ENCODE results near the gene NOX4.
A peak's percentile ranks its signal among the peaks of the same experiment; 100 is the strongest.
"Not testable (repeated sequence)": the region's sequence is repeated elsewhere in the genome, so short reads cannot be mapped to it uniquely, and the experiment has no call there.

NOX4 gene

GRCh38 chr11:89378986-89379385 is 112.2 kb downstream of the NOX4 start:
- not testable (repeated sequence) for DNase-seq

- not testable (repeated sequence) for DNase-seq
Measured at GRCh38 chr11:89369356-89369755, 121.8 kb downstream of the NOX4 start.

- DNase-seq = not testable (repeated sequence)
Measured at GRCh38 chr11:89364856-89365255, 126.3 kb downstream of the NOX4 start.

GRCh38 chr11:89361734-89362133 is 129.4 kb downstream of the NOX4 start:
- no peak for DNase-seq

GRCh38 chr11:89359208-89359607 is 132.0 kb downstream of the NOX4 start:
- DNase-seq = not testable (repeated sequence)

- no peak for DNase-seq
Measured at GRCh38 chr11:89358761-89359160, 132.4 kb downstream of the NOX4 start.

GRCh38 chr11:89355646-89356045 is 135.5 kb downstream of the NOX4 start:
- no peak for DNase-seq

GRCh38 chr11:89354513-89354912 is 136.7 kb downstream of the NOX4 start:
- not testable (repeated sequence) for DNase-seq

- DNase-seq = no peak
Measured at GRCh38 chr11:89347071-89347470, 144.1 kb downstream of the NOX4 start.

- no peak for DNase-seq
Measured at GRCh38 chr11:89346601-89347000, 144.6 kb downstream of the NOX4 start.

- not testable (repeated sequence) for DNase-seq
Measured at GRCh38 chr11:89342880-89343572, 148.1 kb downstream of the NOX4 start.

GRCh38 chr11:89340450-89340849 is 150.7 kb downstream of the NOX4 start:
- DNase-seq = not testable (repeated sequence)

GRCh38 chr11:89338073-89338472 is 153.1 kb downstream of the NOX4 start:
- not testable (repeated sequence) for DNase-seq

- not testable (repeated sequence) for DNase-seq
Measured at GRCh38 chr11:89337100-89337650, 154.0 kb downstream of the NOX4 start.

GRCh38 chr11:89333704-89334103 is 157.5 kb downstream of the NOX4 start:
- DNase-seq = peak; percentile 54

- not testable (repeated sequence) for DNase-seq
Measured at GRCh38 chr11:89331940-89332339, 159.2 kb downstream of the NOX4 start.

- DNase-seq = no peak
Measured at GRCh38 chr11:89327885-89328284, 163.3 kb downstream of the NOX4 start.

GRCh38 chr11:89321401-89321800 is 169.8 kb downstream of the NOX4 start:
- DNase-seq = no peak

- not testable (repeated sequence) for DNase-seq
Measured at GRCh38 chr11:89310607-89311006, 180.6 kb downstream of the NOX4 start.

- not testable (repeated sequence) for DNase-seq
Measured at GRCh38 chr11:89309321-89309985, 181.7 kb downstream of the NOX4 start.

- not testable (repeated sequence) for DNase-seq
Measured at GRCh38 chr11:89308272-89308671, 182.9 kb downstream of the NOX4 start.

- not testable (repeated sequence) for DNase-seq
Measured at GRCh38 chr11:89303029-89303428, 188.1 kb downstream of the NOX4 start.

- not testable (repeated sequence) for DNase-seq
Measured at GRCh38 chr11:89295023-89295422, 196.2 kb downstream of the NOX4 start.
